Neural progenitor cell (in vitro differentiated cells): ENCODE results near the gene NUCB1. TPM values are rescaled to one million over a fixed set of nuclear protein-coding genes. Genes with fewer than 3 reads are reported as not detected.
"Not testable (repeated sequence)": the region's sequence is repeated elsewhere in the genome, so short reads cannot be mapped to it uniquely, and the experiment has no call there.

Experiments used
- DNase-seq: peaks from one replicate; pipeline ENCODE4 v3.0.0-alpha.2; 2016; ENCODE audit warnings: low spot score
- H2AFZ ChIP-seq: fragments of 200-600 bp; sonication (generic); replicated peaks from 2 replicates; pipeline ENCODE4 v1.6.1; 2016; ENCODE audit warnings: antibody characterized with exemption
- H3F3A ChIP-seq: fragments of 200-600 bp; sonication (generic); 2 replicates; pipeline ENCODE4 v1.6.1; 2016; ENCODE audit warnings: antibody characterized with exemption, low read depth
- H3K27ac ChIP-seq: fragments of 200-600 bp; sonication (generic); 2 replicates; pipeline ENCODE4 v1.5.1; 2016; ENCODE audit warnings: mild to moderate bottlenecking
- H3K27me3 ChIP-seq: fragments of 200-600 bp; sonication (generic); 2 replicates; pipeline ENCODE4 v1.6.1; 2016; ENCODE audit warnings: mild to moderate bottlenecking, moderate library complexity
- H3K36me3 ChIP-seq: fragments of 200-600 bp; sonication (generic); 2 replicates; pipeline ENCODE4 v1.5.1; 2016
- H3K4me1 ChIP-seq: fragments of 200-600 bp; sonication (generic); 2 replicates; pipeline ENCODE4 v1.6.1; 2016; ENCODE audit warnings: mixed run types
- H3K4me2 ChIP-seq: fragments of 200-600 bp; sonication (generic); 2 replicates; pipeline ENCODE4 v1.6.1; 2016
- H3K4me3 ChIP-seq: fragments of 200-600 bp; sonication (generic); 2 replicates; pipeline ENCODE4 v1.5.1; 2016
- H3K79me2 ChIP-seq: fragments of 200-600 bp; sonication (generic); 2 replicates; pipeline ENCODE4 v1.6.1; 2016; ENCODE audit warnings: low read depth
- H3K9ac ChIP-seq: fragments of 200-600 bp; sonication (generic); 2 replicates; pipeline ENCODE4 v1.6.1; 2016
- H3K9me3 ChIP-seq: fragments of 200-600 bp; sonication (generic); 2 replicates; pipeline ENCODE4 v1.5.1; 2016; ENCODE audit warnings: low read depth
- H4K20me1 ChIP-seq: fragments of 200-600 bp; sonication (generic); 2 replicates; pipeline ENCODE4 v1.6.1; 2016; ENCODE audit warnings: low read depth
- H3K27ac Mint-ChIP-seq: 3 replicates; pipeline ENCODE4 v1.8.0; 2021; ENCODE audit warnings: mixed read lengths
- H3K27me3 Mint-ChIP-seq: 2 replicates; pipeline ENCODE4 v1.8.0; 2022; ENCODE audit warnings: low read depth, mild to moderate bottlenecking, inconsistent platforms, moderate library complexity, mixed read lengths; ENCODE audit not compliant: insufficient read depth
- H3K36me3 Mint-ChIP-seq: 3 replicates; pipeline ENCODE4 v1.8.0; 2021; ENCODE audit warnings: mixed read lengths
- H3K4me1 Mint-ChIP-seq: 3 replicates; pipeline ENCODE4 v1.8.0; 2021; ENCODE audit warnings: mixed read lengths
- H3K4me3 Mint-ChIP-seq: 3 replicates; pipeline ENCODE4 v1.8.0; 2021; ENCODE audit warnings: mild to moderate bottlenecking, moderate library complexity, mixed read lengths
- H3K9me3 Mint-ChIP-seq: 3 replicates; pipeline ENCODE4 v1.8.0; 2020; ENCODE audit warnings: mixed read lengths
- EZH2 ChIP-seq: fragments of 200-600 bp; sonication (generic); IDR thresholded peaks from 2 replicates; pipeline ENCODE4 v1.6.1; 2017; ENCODE audit warnings: antibody characterized with exemption, mild to moderate bottlenecking, moderate library complexity
- EZH2phosphoT487 ChIP-seq: fragments of 200-600 bp; sonication (generic); IDR thresholded peaks from 2 replicates; pipeline ENCODE4 v1.6.1; 2017; ENCODE audit warnings: antibody characterized with exemption
- total RNA-seq: library from RNA; depleted of rRNA; stranded (reverse); fragments of >200 nt; gene quantifications from 2 replicates; pipeline ENCODE4 v1.2.3, GENCODE V29; 2015; ENCODE audit warnings: low replicate concordance
- TF ChIP-seq, protein P1 (sequence below): fragments of 200-600 bp; sonication (generic); IDR thresholded peaks from 2 replicates; pipeline ENCODE4 v1.5.1; 2017; ENCODE audit warnings: antibody characterized with exemption, mild to moderate bottlenecking

The NUCB1 gene
- total RNA-seq, 1 donor from 2014 or later = 73.5 TPM

DNA sequence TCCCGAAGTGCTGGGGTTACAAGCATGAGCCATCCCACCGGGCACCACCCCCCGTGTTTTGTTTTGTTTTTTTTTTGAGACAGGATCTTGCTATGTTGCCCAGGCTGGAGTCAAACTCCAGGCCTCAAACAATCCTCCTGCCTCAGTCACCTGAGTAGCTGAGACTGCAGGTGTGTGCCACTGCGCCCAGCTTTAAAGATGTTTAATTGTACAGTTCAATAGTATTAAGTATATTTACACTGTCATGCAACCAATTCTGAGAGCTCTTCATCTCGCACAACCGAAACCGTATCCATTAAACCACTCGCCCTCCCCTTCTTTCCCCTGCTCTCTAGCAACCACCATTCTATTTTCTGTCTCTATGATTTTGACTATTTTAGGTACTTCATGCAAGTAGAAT is 15.6 kb downstream of the NUCB1 start:
- H3K4me2 ChIP-seq = no peak overlapping the region
- H3K79me2 ChIP-seq = no peaks in the 10 kb centered on the region
- no peak overlapping the region for H3K27ac ChIP-seq
- H2AFZ ChIP-seq = no peak overlapping the region
- no peaks in the 10 kb centered on the region for H4K20me1 ChIP-seq
- no peak for DNase-seq
- peaks cover 2% of the 10 kb centered on the region for H3K27me3 Mint-ChIP-seq
- H3K9me3 ChIP-seq = no peaks in the 10 kb centered on the region
- no peak overlapping the region for H3K4me3 ChIP-seq
- H3F3A ChIP-seq = no peaks in the 10 kb centered on the region
- no peaks in the 10 kb centered on the region for H3K36me3 ChIP-seq
- peaks cover 35% of the 10 kb centered on the region for H3K36me3 Mint-ChIP-seq
- H3K27me3 ChIP-seq = no peaks in the 10 kb centered on the region
- H3K9ac ChIP-seq = no peak overlapping the region
- H3K9me3 Mint-ChIP-seq = no peaks in the 10 kb centered on the region
- H3K27ac Mint-ChIP-seq = no peak overlapping the region
- H3K4me3 Mint-ChIP-seq = no peak overlapping the region
- no peaks in the 10 kb centered on the region for H3K4me1 ChIP-seq
- H3K4me1 Mint-ChIP-seq = no peaks in the 10 kb centered on the region
- TF ChIP-seq, protein P1, sequence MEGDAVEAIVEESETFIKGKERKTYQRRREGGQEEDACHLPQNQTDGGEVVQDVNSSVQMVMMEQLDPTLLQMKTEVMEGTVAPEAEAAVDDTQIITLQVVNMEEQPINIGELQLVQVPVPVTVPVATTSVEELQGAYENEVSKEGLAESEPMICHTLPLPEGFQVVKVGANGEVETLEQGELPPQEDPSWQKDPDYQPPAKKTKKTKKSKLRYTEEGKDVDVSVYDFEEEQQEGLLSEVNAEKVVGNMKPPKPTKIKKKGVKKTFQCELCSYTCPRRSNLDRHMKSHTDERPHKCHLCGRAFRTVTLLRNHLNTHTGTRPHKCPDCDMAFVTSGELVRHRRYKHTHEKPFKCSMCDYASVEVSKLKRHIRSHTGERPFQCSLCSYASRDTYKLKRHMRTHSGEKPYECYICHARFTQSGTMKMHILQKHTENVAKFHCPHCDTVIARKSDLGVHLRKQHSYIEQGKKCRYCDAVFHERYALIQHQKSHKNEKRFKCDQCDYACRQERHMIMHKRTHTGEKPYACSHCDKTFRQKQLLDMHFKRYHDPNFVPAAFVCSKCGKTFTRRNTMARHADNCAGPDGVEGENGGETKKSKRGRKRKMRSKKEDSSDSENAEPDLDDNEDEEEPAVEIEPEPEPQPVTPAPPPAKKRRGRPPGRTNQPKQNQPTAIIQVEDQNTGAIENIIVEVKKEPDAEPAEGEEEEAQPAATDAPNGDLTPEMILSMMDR = no peak
- TF ChIP-seq EZH2phosphoT487 = no peak
- TF ChIP-seq EZH2 = no peak

DNA sequence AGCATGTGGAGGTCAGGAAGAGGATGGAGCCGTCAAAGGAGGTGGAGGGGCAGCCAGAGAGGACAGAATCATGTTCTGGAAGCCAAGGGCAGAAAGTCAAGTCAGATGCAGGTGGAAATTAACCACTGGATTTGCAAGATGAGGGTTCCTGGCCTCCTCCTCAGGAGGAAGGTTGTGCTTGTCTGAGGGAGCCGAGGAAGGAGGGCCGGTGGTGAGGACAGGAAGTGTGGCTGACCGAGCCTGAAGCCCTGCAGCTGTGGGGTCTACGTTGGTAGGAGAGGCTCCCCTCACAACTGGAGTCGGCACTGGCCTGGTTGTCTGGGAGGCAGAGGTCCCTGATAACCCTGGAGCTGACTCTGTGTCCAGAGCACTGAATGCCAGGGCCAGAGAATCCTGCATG is 18.0 kb downstream of the NUCB1 start:
- no peaks in the 10 kb centered on the region for H3K4me1 ChIP-seq
- H3F3A ChIP-seq = no peaks in the 10 kb centered on the region
- no peaks in the 10 kb centered on the region for H3K4me1 Mint-ChIP-seq
- H3K27ac ChIP-seq = no peak overlapping the region
- H3K9me3 Mint-ChIP-seq = no peaks in the 10 kb centered on the region
- no peak overlapping the region for H3K4me3 ChIP-seq
- H3K9ac ChIP-seq = no peak overlapping the region
- no peak overlapping the region for H3K27ac Mint-ChIP-seq
- no peaks in the 10 kb centered on the region for H3K36me3 ChIP-seq
- no peak overlapping the region for H3K4me3 Mint-ChIP-seq
- no peaks in the 10 kb centered on the region for H4K20me1 ChIP-seq
- no peak for DNase-seq
- H3K36me3 Mint-ChIP-seq = peaks cover 24% of the 10 kb centered on the region
- no peaks in the 10 kb centered on the region for H3K9me3 ChIP-seq
- no peak overlapping the region for H3K4me2 ChIP-seq
- no peak overlapping the region for H2AFZ ChIP-seq
- H3K27me3 ChIP-seq = no peaks in the 10 kb centered on the region
- TF ChIP-seq EZH2phosphoT487 = no peak
- no peak for TF ChIP-seq EZH2
- TF ChIP-seq, protein P1 = no peak
- H3K79me2 ChIP-seq = no peaks in the 10 kb centered on the region
- H3K27me3 Mint-ChIP-seq = peaks cover 2% of the 10 kb centered on the region

DNA sequence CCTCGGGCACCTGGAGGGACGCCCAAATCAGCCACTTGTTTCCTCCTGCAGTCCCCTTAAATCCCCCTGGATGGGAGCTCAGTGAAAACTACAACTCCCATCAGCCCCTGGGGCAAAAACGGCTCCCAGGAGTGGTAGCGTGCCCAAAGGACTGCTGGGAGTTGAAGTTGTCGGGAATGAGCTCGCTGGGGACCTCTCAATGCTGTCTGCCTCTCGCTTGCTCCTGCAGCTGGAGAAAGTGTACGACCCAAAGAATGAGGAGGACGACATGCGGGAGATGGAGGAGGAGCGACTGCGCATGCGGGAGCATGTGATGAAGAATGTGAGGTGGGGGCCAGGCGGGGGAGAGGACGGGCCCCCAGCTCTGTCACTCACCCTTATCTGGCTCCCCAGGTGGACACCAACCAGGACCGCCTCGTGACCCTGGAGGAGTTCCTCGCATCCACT is 18.7 kb downstream of the NUCB1 start:
- TF ChIP-seq EZH2 (no peak), EZH2phosphoT487 (no peak)
- TF ChIP-seq, protein P1 = no peak
- H3K27ac ChIP-seq = no peak overlapping the region
- Mint-ChIP-seq H3K27ac (no peak overlapping the region), H3K9me3 (no peaks in the 10 kb centered on the region), H3K27me3 (no peaks in the 10 kb centered on the region), H3K4me1 (no peaks in the 10 kb centered on the region), H3K4me3 (peak overlapping the region; percentile 24), H3K36me3 (peaks cover 24% of the 10 kb centered on the region)
- H3K4me1 ChIP-seq = no peaks in the 10 kb centered on the region
- H3K36me3 ChIP-seq = no peaks in the 10 kb centered on the region
- no peak overlapping the region for H3K9ac ChIP-seq
- H4K20me1 ChIP-seq = no peaks in the 10 kb centered on the region
- no peaks in the 10 kb centered on the region for H3F3A ChIP-seq
- DNase-seq = peak; percentile 77
- no peak overlapping the region for H2AFZ ChIP-seq
- no peaks in the 10 kb centered on the region for H3K9me3 ChIP-seq
- no peaks in the 10 kb centered on the region for H3K79me2 ChIP-seq
- H3K4me2 ChIP-seq = no peak overlapping the region
- no peak overlapping the region for H3K4me3 ChIP-seq
- H3K27me3 ChIP-seq = no peaks in the 10 kb centered on the region

DNA sequence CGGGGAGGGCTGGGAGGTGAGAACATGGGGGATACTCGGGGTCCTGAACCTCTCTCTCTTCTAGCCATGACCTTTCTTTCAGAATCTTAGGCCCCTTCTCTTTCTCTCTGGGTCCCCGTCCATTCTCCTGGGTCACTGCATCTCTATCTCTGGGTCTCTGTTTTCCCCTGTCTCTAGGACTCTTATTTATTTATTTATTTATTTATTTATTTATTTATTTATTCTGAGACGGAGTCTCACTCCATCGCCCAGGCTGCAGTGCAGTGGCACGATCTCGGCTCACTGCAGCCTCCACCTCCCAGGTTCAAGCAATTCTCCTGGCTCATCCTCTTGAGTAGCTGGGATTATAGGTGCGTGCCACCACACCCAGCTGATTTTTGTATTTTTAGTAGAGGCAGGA is 19.2 kb downstream of the NUCB1 start:
- H3K9ac ChIP-seq, H3K9me3 Mint-ChIP-seq, H3K4me2 ChIP-seq, H3K27me3 ChIP-seq, H3K27ac Mint-ChIP-seq, H3K4me3 Mint-ChIP-seq, H3K4me1 ChIP-seq, H2AFZ ChIP-seq, H3F3A ChIP-seq, H3K36me3 ChIP-seq, H4K20me1 ChIP-seq, H3K27me3 Mint-ChIP-seq, H3K9me3 ChIP-seq, H3K79me2 ChIP-seq, H3K4me3 ChIP-seq, DNase-seq, H3K27ac ChIP-seq, H3K4me1 Mint-ChIP-seq: not testable (repeated sequence)
- H3K36me3 Mint-ChIP-seq = peaks cover 21% of the 10 kb centered on the region
